ENCODE measurements around the gene EME2. TPM values are rescaled to one million over a fixed set of nuclear protein-coding genes. Genes with fewer than 3 reads are reported as not detected.

Gene EME2
- total RNA-seq, 1 donor from 2014 or later = 35.9 TPM

- TF ChIP-seq CTCF (conservative IDR thresholded peaks at IDR 0.05) = no peak
- no peak for DNase-seq (ENCODE audit: extremely low spot score, unreplicated experiment)
- Mint-ChIP-seq H3K36me3 (peaks cover 7% of the 10 kb centered on the region), H3K4me1 (ENCODE audit: unreplicated experiment) (no peaks in the 10 kb centered on the region), H3K27ac (no peak overlapping the region), H3K4me3 (no peak overlapping the region), H3K27me3 (no peaks in the 10 kb centered on the region), H3K9me3 (no peaks in the 10 kb centered on the region)
These were observed 36.7 kb downstream of the EME2 start for GRCh38 chr16:1809281-1809801.

- no peak for DNase-seq (ENCODE audit: extremely low spot score, unreplicated experiment)
- Mint-ChIP-seq H3K36me3 (peaks cover 9% of the 10 kb centered on the region), H3K27me3 (no peaks in the 10 kb centered on the region), H3K4me3 (no peak overlapping the region), H3K4me1 (ENCODE audit: unreplicated experiment) (no peaks in the 10 kb centered on the region), H3K9me3 (no peaks in the 10 kb centered on the region), H3K27ac (no peak overlapping the region)
- no peak for TF ChIP-seq CTCF (conservative IDR thresholded peaks at IDR 0.05)
These were observed 37.5 kb downstream of the EME2 start for GRCh38 chr16:1810106-1810505.

GRCh38 chr16:1810536-1810935, 37.9 kb downstream of the EME2 start:
- Mint-ChIP-seq H3K27ac (no peak overlapping the region), H3K36me3 (peaks cover 13% of the 10 kb centered on the region), H3K4me1 (ENCODE audit: unreplicated experiment) (no peaks in the 10 kb centered on the region), H3K9me3 (no peaks in the 10 kb centered on the region), H3K4me3 (no peak overlapping the region), H3K27me3 (no peaks in the 10 kb centered on the region)
- no peak for TF ChIP-seq CTCF (conservative IDR thresholded peaks at IDR 0.05)
- DNase-seq (ENCODE audit: extremely low spot score, unreplicated experiment) = no peak

GRCh38 chr16:1812732-1813163, 40.1 kb downstream of the EME2 start:
- peak; percentile 60 for TF ChIP-seq CTCF (conservative IDR thresholded peaks at IDR 0.05)
- no peak overlapping the region for H3K27ac Mint-ChIP-seq
- no peaks in the 10 kb centered on the region for H3K27me3 Mint-ChIP-seq
- H3K9me3 Mint-ChIP-seq = no peaks in the 10 kb centered on the region
- no peak for DNase-seq (ENCODE audit: extremely low spot score, unreplicated experiment)
- H3K4me1 Mint-ChIP-seq (ENCODE audit: unreplicated experiment) = no peaks in the 10 kb centered on the region
- peaks cover 6% of the 10 kb centered on the region for H3K36me3 Mint-ChIP-seq
- H3K4me3 Mint-ChIP-seq = no peak overlapping the region

GRCh38 chr16:1815461-1815860, 42.9 kb downstream of the EME2 start:
- Mint-ChIP-seq H3K4me1 (ENCODE audit: unreplicated experiment) (no peaks in the 10 kb centered on the region), H3K9me3 (no peaks in the 10 kb centered on the region), H3K27me3 (no peaks in the 10 kb centered on the region), H3K4me3 (no peak overlapping the region), H3K36me3 (peaks cover 6% of the 10 kb centered on the region), H3K27ac (peak overlapping the region; percentile 38)
- no peak for DNase-seq (ENCODE audit: extremely low spot score, unreplicated experiment)
- no peak for TF ChIP-seq CTCF (conservative IDR thresholded peaks at IDR 0.05)

Data from type B pancreatic cell (in vitro differentiated cells).